Measurements from ENCODE around the gene SINHCAF. TPM values are rescaled to one million over a fixed set of nuclear protein-coding genes. Genes with fewer than 3 reads are reported as not detected.

Gene SINHCAF
- total RNA-seq, 1 donor from 2014 or later = 231 TPM

DNA sequence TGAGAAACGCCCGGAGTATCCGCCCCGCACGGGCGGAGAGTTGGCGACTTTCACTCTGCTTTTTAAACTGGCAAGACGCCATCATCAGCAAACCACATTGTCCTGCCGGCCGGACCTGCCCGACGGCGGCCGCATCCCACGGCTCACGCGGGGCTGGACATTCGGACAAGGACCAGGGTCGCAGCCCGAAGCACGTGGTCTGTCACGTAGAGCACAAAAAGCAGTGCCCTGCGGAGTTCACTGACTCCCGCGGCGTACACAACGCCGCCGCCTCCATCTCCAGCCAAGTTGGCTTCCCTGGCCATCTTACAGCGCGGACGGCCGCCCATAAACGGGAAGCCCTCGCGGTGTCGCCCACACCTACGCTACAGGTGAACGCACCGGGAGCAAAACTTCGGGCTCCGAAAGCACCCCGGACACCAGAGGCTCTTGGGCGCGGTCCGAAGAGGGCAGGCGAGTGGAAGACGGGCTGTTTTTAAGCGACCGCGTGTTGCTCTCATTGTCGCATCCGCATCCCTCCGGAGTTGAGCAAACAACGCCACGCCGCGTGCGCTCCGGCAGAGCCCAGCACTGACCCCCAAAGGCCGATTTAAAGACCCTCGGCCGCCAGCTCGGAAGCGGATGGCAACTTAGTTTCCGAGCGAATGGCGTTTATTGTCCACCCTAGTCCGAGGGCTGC, 966 bp downstream of the SINHCAF start:
- intact Hi-C loops (cut with micrococcal nuclease) = loop anchor here (5.0 to 10.0 kb wide), 5 partner anchors 38 to 570 kb away; partner anchors contain the start of genes CAPRIN2 and DDX11
- peaks cover 39% of the 10 kb centered on the region for H3K36me3 Mint-ChIP-seq (ENCODE audit: low read depth)
- DNase-seq (ENCODE audit: low spot score) = peak; percentile 36
- H3K9me3 Mint-ChIP-seq = no peaks in the 10 kb centered on the region
- peaks cover 28% of the 10 kb centered on the region for H3K4me1 Mint-ChIP-seq (ENCODE audit: low read depth)
- H3K4me3 Mint-ChIP-seq (ENCODE audit: low read depth) = peak overlapping the region; percentile 98
- H3K27me3 Mint-ChIP-seq (ENCODE audit: low read depth) = peaks cover 1% of the 10 kb centered on the region
- peak overlapping the region; percentile 99 for H3K27ac Mint-ChIP-seq

- intact Hi-C loops (cut with micrococcal nuclease) = loop anchor here (5.0 to 10.0 kb wide), 4 partner anchors 52 to 571 kb away; partner anchors contain the start of genes CAPRIN2 and DDX11
- peaks cover 1% of the 10 kb centered on the region for H3K27me3 Mint-ChIP-seq (ENCODE audit: low read depth)
- H3K27ac Mint-ChIP-seq = peak overlapping the region; percentile 99
- H3K4me3 Mint-ChIP-seq (ENCODE audit: low read depth) = peak overlapping the region; percentile 98
- peaks cover 35% of the 10 kb centered on the region for H3K4me1 Mint-ChIP-seq (ENCODE audit: low read depth)
- H3K36me3 Mint-ChIP-seq (ENCODE audit: low read depth) = peaks cover 46% of the 10 kb centered on the region
- no peaks in the 10 kb centered on the region for H3K9me3 Mint-ChIP-seq
- peak; percentile 74 for DNase-seq (ENCODE audit: low spot score)
These were observed 1.7 kb downstream of the SINHCAF start for GRCh38 chr12:31324116-31324844.

- H3K27me3 Mint-ChIP-seq (ENCODE audit: low read depth) = peaks cover 1% of the 10 kb centered on the region
- peaks cover 47% of the 10 kb centered on the region for H3K36me3 Mint-ChIP-seq (ENCODE audit: low read depth)
- H3K27ac Mint-ChIP-seq = peak overlapping the region; percentile 95
- H3K4me1 Mint-ChIP-seq (ENCODE audit: low read depth) = peaks cover 41% of the 10 kb centered on the region
- no peaks in the 10 kb centered on the region for H3K9me3 Mint-ChIP-seq
- intact Hi-C loops (cut with micrococcal nuclease) = loop anchor here (2.0 to 10.0 kb wide), 5 partner anchors 51 to 571 kb away; partner anchors contain the start of genes CAPRIN2, DDX11 and ETFBKMT
- no peak for DNase-seq (ENCODE audit: low spot score)
- H3K4me3 Mint-ChIP-seq (ENCODE audit: low read depth) = peak overlapping the region; percentile 98
These were observed 2.4 kb downstream of the SINHCAF start for GRCh38 chr12:31323391-31324115.

DNA sequence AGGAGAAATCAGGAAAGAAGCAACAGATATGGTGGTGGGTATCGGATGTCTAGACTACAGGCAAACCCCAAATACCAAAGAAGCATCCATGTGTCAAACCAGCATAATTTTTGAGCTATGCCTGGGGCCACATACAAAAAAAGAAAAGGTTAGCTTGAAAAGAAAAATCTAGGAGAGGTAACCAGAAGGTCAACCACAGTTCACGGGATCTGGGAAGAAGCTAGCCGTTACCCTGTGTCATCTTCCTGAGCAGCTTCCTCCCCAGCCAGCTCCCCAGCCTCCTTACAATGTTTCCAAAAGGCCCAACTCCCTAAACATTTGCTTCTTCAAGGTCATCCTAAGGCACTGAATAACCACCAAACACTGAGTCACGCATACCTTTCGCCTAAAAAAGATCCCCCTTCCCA, 3.1 kb downstream of the SINHCAF start:
- Mint-ChIP-seq H3K27me3 (ENCODE audit: low read depth) (peaks cover 1% of the 10 kb centered on the region), H3K4me1 (ENCODE audit: low read depth) (peaks cover 48% of the 10 kb centered on the region)

DNA sequence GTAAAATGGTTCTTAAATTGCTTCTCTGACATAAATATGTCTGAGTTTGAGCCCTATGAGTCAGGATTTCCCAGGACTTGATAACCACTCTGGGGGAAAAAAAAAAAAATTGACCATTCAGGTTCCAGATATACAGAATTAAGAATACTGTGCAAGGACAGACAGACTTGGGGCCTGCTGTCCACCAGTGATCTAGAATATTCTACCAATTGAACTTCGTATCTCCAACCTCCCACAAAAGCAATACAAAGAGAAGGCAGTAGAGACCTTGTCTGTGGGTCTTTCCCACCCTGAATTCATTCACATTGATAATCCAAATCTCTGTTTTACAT, 4.1 kb downstream of the SINHCAF start:
- H3K9me3 Mint-ChIP-seq = no peaks in the 10 kb centered on the region

More for the DNA sequence above, 3.1 kb downstream of the SINHCAF start:
- DNase-seq (ENCODE audit: low spot score) = no peak
- Mint-ChIP-seq H3K36me3 (ENCODE audit: low read depth) (peaks cover 47% of the 10 kb centered on the region), H3K4me3 (ENCODE audit: low read depth) (peak overlapping the region; percentile 98), H3K27ac (peak overlapping the region; percentile 95), H3K9me3 (no peaks in the 10 kb centered on the region)
- intact Hi-C loops (cut with micrococcal nuclease) = loop anchor here (2.0 to 10.0 kb wide), 5 partner anchors 51 to 572 kb away; partner anchors contain the start of genes CAPRIN2, DDX11 and ETFBKMT

DNA sequence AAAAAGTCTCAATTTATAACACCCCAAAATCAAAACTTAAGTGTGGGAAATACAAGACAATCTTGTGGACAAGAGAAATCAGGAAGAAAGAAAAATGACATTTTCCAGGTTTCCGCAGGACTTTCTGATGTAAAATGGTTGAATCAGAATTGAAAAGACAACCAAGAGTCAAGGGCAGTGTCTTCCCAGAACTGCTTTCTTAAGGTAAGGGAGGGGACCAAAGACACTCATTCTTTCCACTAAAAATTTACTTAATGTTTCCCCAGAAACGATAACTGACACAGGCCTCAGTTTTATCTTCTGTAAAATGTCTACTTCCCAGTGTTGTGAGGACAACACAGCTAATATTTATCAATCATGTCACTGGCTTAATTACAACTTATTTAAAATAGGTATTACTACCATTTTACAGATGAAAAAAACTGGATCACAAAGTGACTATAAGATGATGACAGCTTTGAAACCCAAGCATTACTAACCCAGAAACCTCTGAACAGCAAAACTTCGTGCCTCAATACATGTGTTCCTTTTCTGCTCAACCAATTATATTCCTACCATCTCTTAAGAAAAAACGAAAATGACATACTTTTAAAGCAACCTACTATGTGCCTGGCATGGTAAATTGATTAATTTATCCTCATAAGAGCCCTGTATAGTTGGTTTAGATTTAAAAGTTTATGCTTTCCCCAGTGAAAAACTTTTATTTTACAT, 4.6 kb downstream of the SINHCAF start:
- Mint-ChIP-seq H3K4me1 (ENCODE audit: low read depth) (peaks cover 56% of the 10 kb centered on the region), H3K27me3 (ENCODE audit: low read depth) (no peaks in the 10 kb centered on the region), H3K27ac (peak overlapping the region; percentile 90), H3K4me3 (ENCODE audit: low read depth) (peak overlapping the region; percentile 98), H3K36me3 (ENCODE audit: low read depth) (peaks cover 51% of the 10 kb centered on the region), H3K9me3 (no peaks in the 10 kb centered on the region)
- no peak for DNase-seq (ENCODE audit: low spot score)
- intact Hi-C loops (cut with micrococcal nuclease) = loop anchor here (1.0 to 10.0 kb wide), 5 partner anchors 49 to 638 kb away; partner anchors contain the start of genes CAPRIN2, DDX11 and RESF1

More for the DNA sequence above, 4.1 kb downstream of the SINHCAF start:
- peaks cover 51% of the 10 kb centered on the region for H3K36me3 Mint-ChIP-seq (ENCODE audit: low read depth)
- peaks cover 55% of the 10 kb centered on the region for H3K4me1 Mint-ChIP-seq (ENCODE audit: low read depth)
- H3K4me3 Mint-ChIP-seq (ENCODE audit: low read depth) = peak overlapping the region; percentile 98
- intact Hi-C loops (cut with micrococcal nuclease) = loop anchor here (1.0 to 10.0 kb wide), 6 partner anchors 50 to 637 kb away; partner anchors contain the start of genes CAPRIN2, DDX11, ETFBKMT and RESF1
- no peak for DNase-seq (ENCODE audit: low spot score)
- H3K27ac Mint-ChIP-seq = peak overlapping the region; percentile 90
- no peaks in the 10 kb centered on the region for H3K27me3 Mint-ChIP-seq (ENCODE audit: low read depth)

DNA sequence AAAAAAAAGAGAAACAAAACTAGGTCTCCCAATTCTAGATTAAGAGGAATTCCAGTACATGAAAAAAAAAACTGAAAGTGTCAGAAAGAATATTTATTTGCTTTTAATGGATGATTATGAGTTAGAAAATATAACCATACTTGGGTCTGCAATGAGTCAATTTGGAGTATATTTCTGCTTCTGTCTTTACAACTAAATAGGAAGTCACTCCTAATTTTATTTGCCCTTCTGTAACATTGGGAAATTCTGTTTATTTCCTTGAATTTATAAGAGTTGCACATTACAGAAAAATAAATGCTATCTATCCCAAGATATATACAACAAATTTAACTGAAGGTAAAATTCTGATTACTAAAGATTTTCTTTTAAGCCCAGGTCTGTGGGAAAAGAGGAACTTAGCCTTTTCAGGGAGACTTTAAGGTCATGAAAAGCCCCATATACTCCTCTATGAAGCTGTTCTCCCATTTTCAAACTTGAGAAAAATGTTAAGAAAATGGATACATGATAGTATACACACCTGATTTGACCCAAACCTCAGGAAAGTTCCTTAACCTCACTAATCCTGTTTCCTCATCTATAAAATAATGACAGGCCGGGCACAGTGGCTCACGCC, 7.2 kb downstream of the SINHCAF start:
- H3K27ac Mint-ChIP-seq = peak overlapping the region; percentile 92
- no peaks in the 10 kb centered on the region for H3K27me3 Mint-ChIP-seq (ENCODE audit: low read depth)
- intact Hi-C loops (cut with micrococcal nuclease) = no loop called here
- H3K36me3 Mint-ChIP-seq (ENCODE audit: low read depth) = peaks cover 54% of the 10 kb centered on the region
- H3K4me3 Mint-ChIP-seq (ENCODE audit: low read depth) = peak overlapping the region; percentile 89
- H3K9me3 Mint-ChIP-seq = no peaks in the 10 kb centered on the region
- no peak for DNase-seq (ENCODE audit: low spot score)
- H3K4me1 Mint-ChIP-seq (ENCODE audit: low read depth) = peaks cover 72% of the 10 kb centered on the region

- H3K4me3 Mint-ChIP-seq (ENCODE audit: low read depth) = peak overlapping the region; percentile 89
These were observed 8.2 kb downstream of the SINHCAF start for GRCh38 chr12:31317471-31318395.

GRCh38 chr12:31316891-31317290, 9.1 kb downstream of the SINHCAF start:
- Mint-ChIP-seq H3K36me3 (ENCODE audit: low read depth) (peaks cover 55% of the 10 kb centered on the region), H3K27ac (peak overlapping the region; percentile 92), H3K27me3 (ENCODE audit: low read depth) (no peaks in the 10 kb centered on the region), H3K4me1 (ENCODE audit: low read depth) (peaks cover 73% of the 10 kb centered on the region), H3K9me3 (peaks cover 8% of the 10 kb centered on the region), H3K4me3 (ENCODE audit: low read depth) (peak overlapping the region; percentile 89)
- intact Hi-C loops (cut with micrococcal nuclease) = no loop called here
- no peak for DNase-seq (ENCODE audit: low spot score)

More at GRCh38 chr12:31317471-31318395, 8.2 kb downstream of the SINHCAF start:
- Mint-ChIP-seq H3K4me1 (ENCODE audit: low read depth) (peaks cover 73% of the 10 kb centered on the region), H3K27me3 (ENCODE audit: low read depth) (no peaks in the 10 kb centered on the region), H3K9me3 (no peaks in the 10 kb centered on the region), H3K27ac (peak overlapping the region; percentile 92), H3K36me3 (ENCODE audit: low read depth) (peaks cover 52% of the 10 kb centered on the region)
- DNase-seq (ENCODE audit: low spot score) = no peak
- intact Hi-C loops (cut with micrococcal nuclease) = no loop called here

DNA sequence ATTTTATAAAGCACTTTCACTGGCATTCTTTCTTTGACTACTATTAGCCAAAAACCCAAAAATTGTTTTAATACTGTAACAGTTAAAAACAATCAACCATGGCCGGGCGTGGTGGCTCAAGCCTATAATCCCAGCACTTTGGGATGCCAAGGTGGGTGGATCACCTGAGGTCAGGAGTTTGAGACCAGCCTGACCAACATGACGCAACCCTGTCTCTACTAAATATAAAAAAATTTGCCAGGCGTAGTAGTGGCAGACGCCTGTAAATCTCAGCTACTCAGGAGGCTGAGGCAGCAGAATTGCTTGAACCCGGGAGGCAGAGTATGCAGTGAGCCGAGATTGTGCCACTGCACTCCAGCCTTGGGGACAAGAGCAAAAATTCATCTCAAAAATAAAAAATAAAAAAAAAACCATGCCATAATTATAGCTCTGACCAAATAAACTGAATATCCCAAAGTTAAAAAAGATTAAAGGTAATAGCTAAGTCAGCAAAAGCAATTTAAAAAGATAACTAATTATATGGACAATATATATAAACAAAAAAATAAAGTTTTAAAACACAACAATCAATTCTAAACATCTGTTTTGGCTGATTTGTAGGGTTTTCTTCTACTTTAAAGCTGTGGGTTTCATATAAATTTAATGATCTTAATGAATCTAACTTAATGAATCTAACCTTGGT, 10.0 kb downstream of the SINHCAF start:
- H3K27ac Mint-ChIP-seq = no peak overlapping the region
- no peak for DNase-seq (ENCODE audit: low spot score)
- peaks cover 62% of the 10 kb centered on the region for H3K36me3 Mint-ChIP-seq (ENCODE audit: low read depth)
- intact Hi-C loops (cut with micrococcal nuclease) = no loop called here
- peaks cover 14% of the 10 kb centered on the region for H3K9me3 Mint-ChIP-seq
- H3K4me1 Mint-ChIP-seq (ENCODE audit: low read depth) = peaks cover 63% of the 10 kb centered on the region
- H3K4me3 Mint-ChIP-seq (ENCODE audit: low read depth) = no peak overlapping the region
- H3K27me3 Mint-ChIP-seq (ENCODE audit: low read depth) = no peaks in the 10 kb centered on the region

All from activated T-helper 2 cell treated with anti-CD3 and anti-CD28 coated beads, Interferon-gamma antibody, Interleukin-2, Interleukin-4, amounts not matched to agents 10 μg/mL and 5 μg/mL and 100 μg/mL, durations not matched to agents 14 hours and 24 hours and 36 hours (primary cell).